Right renal pelvis (tissue), 4 donors: Measurements from ENCODE around the gene PLCXD1. TPM values are rescaled to one million over a fixed set of nuclear protein-coding genes. Genes with fewer than 3 reads are reported as not detected.
"Not testable (repeated sequence)": the region's sequence is repeated elsewhere in the genome, so short reads cannot be mapped to it uniquely, and the experiment has no call there.

Experiments
- DNase-seq, 4 donors: peaks; one replicate each; pipeline ENCODE4 v3.0.0-alpha.2; 2013; ENCODE audit warnings: low read depth in 4 of 4, low spot score in 3 of 4, missing footprints in 1 of 4
- polyA plus RNA-seq, 4 donors: library from polyadenylated mRNA; unstranded; fragments of 120-200 nt; gene quantifications; one replicate each; pipeline ENCODE4 v1.2.1, GENCODE V29; 2013; ENCODE audit not compliant: insufficient read length in 4 of 4

The PLCXD1 gene
- polyA plus RNA-seq, 4 donors = 18.6 to 26.3 (median 21.0) TPM

GRCh38 chrX:348461-349117, 67.4 kb downstream of the PLCXD1 start:
- no peak for DNase-seq

DNA sequence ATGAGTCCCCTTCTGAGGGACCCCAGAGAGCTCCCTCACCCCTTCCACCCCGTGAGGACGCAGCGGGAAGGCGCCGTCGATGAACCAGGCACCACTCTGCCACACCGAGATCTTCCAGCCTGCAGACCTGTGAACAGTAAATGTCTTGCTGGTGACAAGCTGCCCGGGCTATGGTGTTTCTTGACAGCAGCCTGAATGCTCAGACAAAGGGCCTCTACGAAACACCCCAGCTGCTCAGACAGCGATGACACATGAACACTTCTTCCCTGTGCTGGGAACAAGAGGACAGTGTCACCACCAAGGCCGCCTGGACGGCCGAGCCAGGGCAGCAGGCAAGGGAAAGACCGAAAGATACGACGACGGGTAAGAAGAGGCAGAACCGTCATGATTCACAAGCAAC, 68.0 kb downstream of the PLCXD1 start:
- DNase-seq = no peak

DNA sequence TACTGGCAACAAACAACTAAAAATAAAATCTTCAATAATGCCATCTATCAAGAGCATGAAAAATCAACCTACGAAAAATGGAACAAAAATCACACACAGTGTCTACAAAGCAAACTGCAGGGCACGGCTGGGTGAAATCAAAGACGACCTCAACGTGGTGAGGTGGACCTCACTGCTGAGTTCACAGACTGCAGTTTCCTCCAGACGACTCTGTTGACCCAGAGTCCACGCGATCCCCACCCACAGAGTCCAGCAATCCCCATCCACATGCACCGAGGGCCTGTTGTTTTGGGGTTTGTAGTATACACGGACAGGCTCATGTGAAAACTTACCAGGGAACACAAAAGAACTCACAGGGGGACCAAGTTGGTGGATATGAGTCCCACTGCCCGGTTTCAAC, 68.5 kb downstream of the PLCXD1 start:
- no peak for DNase-seq

DNA sequence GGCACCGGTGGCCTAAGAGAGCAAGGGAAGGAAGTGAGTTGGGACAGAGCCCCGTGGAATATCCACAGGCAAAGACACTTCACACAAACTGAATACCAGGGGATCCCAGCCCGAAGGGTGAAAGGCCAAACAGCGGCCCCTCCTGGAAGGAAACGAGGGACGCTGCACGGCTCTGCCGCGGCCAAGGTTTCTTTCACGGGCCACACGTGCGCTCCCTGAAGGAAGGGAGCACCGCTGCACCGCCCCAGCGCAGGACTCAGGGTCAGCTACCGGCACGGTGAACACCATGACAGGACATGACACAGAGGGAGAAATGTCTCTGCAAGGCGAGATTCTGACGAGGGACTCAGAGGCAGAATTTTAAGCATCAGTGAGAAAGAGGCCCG, 69.0 kb downstream of the PLCXD1 start:
- no peak for DNase-seq

DNA sequence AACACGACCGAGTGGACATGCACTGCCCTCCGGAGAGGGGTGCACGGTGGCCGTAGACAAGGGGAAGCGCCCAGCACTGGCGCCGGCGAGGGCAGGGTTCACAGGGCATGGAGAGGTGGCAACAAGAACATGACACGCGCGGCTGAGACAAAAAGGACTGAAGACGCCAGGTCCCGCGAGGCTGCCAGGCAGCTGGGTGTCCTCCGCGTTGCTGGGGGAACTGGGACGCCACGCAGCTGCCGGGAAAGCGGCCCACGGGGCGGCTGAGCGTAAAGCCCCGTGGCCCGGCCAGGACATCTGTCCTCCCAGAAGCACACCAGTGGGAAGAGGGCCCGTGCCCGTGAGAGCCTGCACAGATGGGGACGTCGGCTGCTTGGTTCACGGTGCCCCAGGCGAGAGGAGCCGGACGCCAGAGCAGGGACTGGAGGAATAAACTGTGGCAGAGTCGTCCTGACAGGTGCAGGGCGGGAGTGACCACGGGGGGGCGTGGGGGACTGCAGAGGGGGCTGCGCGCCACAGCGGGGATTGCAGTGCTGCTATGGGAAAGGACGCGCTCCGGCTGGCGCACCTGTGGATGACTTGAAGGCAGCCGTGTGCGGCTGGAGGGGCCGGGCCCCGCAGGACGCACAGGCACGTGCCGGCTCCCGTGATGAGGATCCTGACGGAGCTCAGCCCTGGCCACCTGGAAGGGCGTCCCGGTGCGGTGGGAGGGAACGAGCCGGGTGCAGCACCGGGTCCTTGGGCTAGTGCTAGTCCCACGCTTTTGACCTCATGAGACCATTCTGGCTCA, 69.5 kb downstream of the PLCXD1 start:
- DNase-seq = no peak

DNA sequence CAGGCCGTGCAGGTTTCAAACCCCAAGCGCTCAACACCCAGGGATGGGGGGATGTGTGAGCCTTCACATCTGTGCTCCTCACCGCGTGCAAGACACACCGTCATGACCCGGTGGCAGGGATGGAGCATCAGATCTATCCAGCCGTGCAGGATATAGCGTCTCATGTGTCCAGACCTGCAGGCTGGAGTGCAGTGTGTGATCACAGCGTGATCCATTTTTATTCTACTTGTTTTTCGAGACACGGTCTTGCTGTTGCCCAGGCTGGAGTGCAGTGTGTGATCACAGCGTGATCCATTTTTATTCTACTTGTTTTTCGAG, 70.1 kb downstream of the PLCXD1 start:
- not testable (repeated sequence) for DNase-seq

- no peak for DNase-seq
Observed at GRCh38 chrX:351736-352135, 70.6 kb downstream of the PLCXD1 start.

- no peak for DNase-seq
Observed at GRCh38 chrX:352181-352580, 71.0 kb downstream of the PLCXD1 start.

DNA sequence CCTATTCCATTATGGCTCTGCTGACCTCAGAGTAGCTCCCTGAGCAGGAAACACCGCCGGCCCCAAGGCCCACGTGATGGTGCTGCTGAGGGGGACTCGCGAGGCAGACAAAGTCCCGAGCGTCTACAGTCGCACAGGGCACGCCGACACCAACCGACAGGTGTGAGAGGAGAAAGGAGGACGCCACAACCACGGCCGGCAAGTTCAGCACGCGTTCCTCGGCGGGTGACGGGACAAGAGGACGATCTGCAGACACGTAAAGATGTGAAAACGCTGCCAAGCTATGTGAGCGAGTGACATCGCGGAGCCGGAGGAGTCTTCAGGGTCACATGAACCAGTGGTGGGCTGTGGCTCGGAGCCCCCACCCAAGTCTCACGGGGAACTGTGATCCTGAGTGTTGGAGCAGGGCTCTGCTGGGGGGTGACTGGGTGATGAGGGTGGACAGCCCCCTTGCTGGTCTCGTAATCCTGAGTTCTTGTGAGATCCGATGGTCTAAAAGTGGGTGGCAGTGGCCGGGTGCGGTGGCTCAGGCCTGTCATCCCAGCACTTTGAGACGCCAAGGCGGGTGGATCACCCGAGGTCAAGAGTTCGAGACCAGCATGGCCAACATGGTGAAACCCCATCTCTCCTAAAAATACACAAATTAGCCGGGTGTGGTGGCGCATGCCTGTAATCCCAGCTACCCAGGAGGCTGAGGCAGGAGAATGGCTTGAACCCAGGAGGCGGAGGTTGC, 71.6 kb downstream of the PLCXD1 start:
- DNase-seq = no peak

Other genes starting within 250 kb of the PLCXD1 start
- 10 to 100 TPM; 42.0 to 55.1 (median 45.0) TPM for gene GTPBP6, start 37.4 kb downstream of the PLCXD1 start, polyA plus RNA-seq
- 10 to 100 TPM; 16.8 to 33.2 (median 22.1) TPM for gene PPP2R3B, start 105.5 kb downstream of the PLCXD1 start, polyA plus RNA-seq